DND-41 (cell line): Measurements from ENCODE around the gene MESD.

Experiments used
- ATAC-seq: fragments of 200-7000 bp; cut with Tn5 transposase; 3 replicates; pipeline ENCODE4 v1.9.1; 2021; ENCODE audit warnings: low read depth; ENCODE audit not compliant: insufficient read depth
- DNase-seq: peaks from one replicate; pipeline ENCODE4 v3.0.0-alpha.2; 2020
- H2AFZ ChIP-seq: 2 replicates; pipeline ENCODE4 v1.6.0; 2012; ENCODE audit warnings: low read depth, low read length
- H3K27ac ChIP-seq: 2 replicates; pipeline ENCODE4 v1.5.1; 2012; ENCODE audit warnings: low read length, inconsistent platforms
- H3K27me3 ChIP-seq: fragments of 200-600 bp; sonication (generic); 2 replicates; pipeline ENCODE4 v1.6.0; 2012; ENCODE audit warnings: low read length, mild to moderate bottlenecking, inconsistent platforms; ENCODE audit not compliant: insufficient read depth, poor library complexity
- H3K36me3 ChIP-seq: 2 replicates; pipeline ENCODE4 v1.5.1; 2012; ENCODE audit warnings: low read length, inconsistent platforms; ENCODE audit not compliant: insufficient read depth
- H3K4me1 ChIP-seq: 2 replicates; pipeline ENCODE4 v1.5.1; 2012; ENCODE audit warnings: mild to moderate bottlenecking, low read length; ENCODE audit not compliant: insufficient read depth
- H3K4me2 ChIP-seq: 2 replicates; pipeline ENCODE4 v1.6.0; 2012; ENCODE audit warnings: mild to moderate bottlenecking, moderate library complexity, low read length, inconsistent platforms; ENCODE audit not compliant: insufficient read depth
- H3K4me3 ChIP-seq, 2 experiments: fragments of 200-600 bp in 1 of 2; shearing (Covaris generic) in 1 of 2; 2 replicates each; pipeline ENCODE4 v1.5.1; 2012 to 2016; ENCODE audit warnings: inconsistent platforms in 2 of 2, low read length in 2 of 2, mild to moderate bottlenecking in 2 of 2, low read depth in 1 of 2, moderate library complexity in 1 of 2
- H3K79me2 ChIP-seq: 2 replicates; pipeline ENCODE4 v1.6.0; 2012; ENCODE audit warnings: low read length, inconsistent platforms; ENCODE audit not compliant: insufficient read depth
- H3K9ac ChIP-seq: 2 replicates; pipeline ENCODE4 v1.6.0; 2012; ENCODE audit warnings: low read depth, mild to moderate bottlenecking, inconsistent platforms, low read length, moderate library complexity
- H3K9me3 ChIP-seq: 2 replicates; pipeline ENCODE4 v1.5.1; 2012; ENCODE audit warnings: low read length, moderate library complexity, mild to moderate bottlenecking, inconsistent platforms; ENCODE audit not compliant: insufficient read depth, severe bottlenecking
- H4K20me1 ChIP-seq: 2 replicates; pipeline ENCODE4 v1.6.0; 2012; ENCODE audit warnings: low read length; ENCODE audit not compliant: insufficient read depth
- EZH2 ChIP-seq: IDR thresholded peaks from 3 replicates; pipeline ENCODE4 v1.6.1; 2012; ENCODE audit warnings: borderline replicate concordance, low read depth, mild to moderate bottlenecking, moderate library complexity, low read length, inconsistent platforms; ENCODE audit not compliant: severe bottlenecking
- TF ChIP-seq, protein P1 (sequence below): IDR thresholded peaks from 2 replicates; pipeline ENCODE4 v1.5.1; 2012; ENCODE audit warnings: borderline replicate concordance, low read length, moderate library complexity, mild to moderate bottlenecking; ENCODE audit not compliant: poor library complexity, severe bottlenecking; ENCODE audit errors: extremely low read depth

The MESD gene

DNA sequence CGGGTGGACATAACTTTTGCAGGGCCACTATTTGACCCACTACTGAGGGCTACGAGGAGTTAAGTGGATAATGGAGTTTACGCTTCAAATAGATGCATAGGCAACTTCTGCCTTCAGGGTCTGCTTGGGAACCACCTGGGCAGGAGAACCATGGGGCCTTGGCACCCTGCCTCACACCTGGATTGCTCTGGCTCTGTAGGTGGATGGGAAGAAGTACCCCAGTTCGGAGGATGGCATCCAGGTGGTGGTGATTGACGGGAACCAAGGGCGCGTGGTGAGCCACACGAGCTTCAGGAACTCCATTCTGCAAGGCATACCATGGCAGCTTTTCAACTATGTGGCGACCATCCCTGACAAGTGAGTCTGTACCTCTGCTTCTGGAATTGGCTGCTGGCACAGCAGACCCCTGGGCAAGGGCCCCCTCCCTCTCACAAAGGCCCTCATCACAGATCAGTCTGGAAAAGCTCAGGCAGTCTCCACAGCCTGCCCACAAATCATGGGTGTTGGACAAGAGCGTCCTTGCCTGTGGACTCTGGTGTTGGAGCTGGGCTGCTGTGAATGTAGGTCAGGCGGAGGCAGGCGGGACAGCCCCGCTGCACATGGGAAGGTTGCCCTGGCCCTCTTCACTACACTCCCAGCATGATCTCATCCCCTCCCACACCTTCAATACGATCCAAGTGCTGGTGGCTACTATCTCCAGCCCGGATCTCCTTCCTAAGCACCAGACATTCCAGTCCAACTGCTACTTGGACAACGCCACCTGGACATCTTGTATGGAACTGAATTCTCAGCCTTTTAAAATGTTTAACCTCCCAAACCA, 46.7 kb downstream of the MESD start:
- Histone ChIP-seq H4K20me1 (no peaks in the 10 kb centered on the region), H3K27ac (no peak overlapping the region), H3K27me3 (no peaks in the 10 kb centered on the region), H3K9ac (no peak overlapping the region), H3K36me3 (peaks cover 8% of the 10 kb centered on the region; the same call in 1 of the 2 replicates), H3K4me2 (no peak overlapping the region), H3K9me3 (no peaks in the 10 kb centered on the region), H2AFZ (no peak overlapping the region), H3K4me1 (no peaks in the 10 kb centered on the region), H3K4me3 (no peak overlapping the region), H3K79me2 (no peaks in the 10 kb centered on the region)
- no peak for DNase-seq
- TF ChIP-seq EZH2: no peak
- TF ChIP-seq, protein P1, sequence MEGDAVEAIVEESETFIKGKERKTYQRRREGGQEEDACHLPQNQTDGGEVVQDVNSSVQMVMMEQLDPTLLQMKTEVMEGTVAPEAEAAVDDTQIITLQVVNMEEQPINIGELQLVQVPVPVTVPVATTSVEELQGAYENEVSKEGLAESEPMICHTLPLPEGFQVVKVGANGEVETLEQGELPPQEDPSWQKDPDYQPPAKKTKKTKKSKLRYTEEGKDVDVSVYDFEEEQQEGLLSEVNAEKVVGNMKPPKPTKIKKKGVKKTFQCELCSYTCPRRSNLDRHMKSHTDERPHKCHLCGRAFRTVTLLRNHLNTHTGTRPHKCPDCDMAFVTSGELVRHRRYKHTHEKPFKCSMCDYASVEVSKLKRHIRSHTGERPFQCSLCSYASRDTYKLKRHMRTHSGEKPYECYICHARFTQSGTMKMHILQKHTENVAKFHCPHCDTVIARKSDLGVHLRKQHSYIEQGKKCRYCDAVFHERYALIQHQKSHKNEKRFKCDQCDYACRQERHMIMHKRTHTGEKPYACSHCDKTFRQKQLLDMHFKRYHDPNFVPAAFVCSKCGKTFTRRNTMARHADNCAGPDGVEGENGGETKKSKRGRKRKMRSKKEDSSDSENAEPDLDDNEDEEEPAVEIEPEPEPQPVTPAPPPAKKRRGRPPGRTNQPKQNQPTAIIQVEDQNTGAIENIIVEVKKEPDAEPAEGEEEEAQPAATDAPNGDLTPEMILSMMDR: no peak
- no peak for ATAC-seq

DNA sequence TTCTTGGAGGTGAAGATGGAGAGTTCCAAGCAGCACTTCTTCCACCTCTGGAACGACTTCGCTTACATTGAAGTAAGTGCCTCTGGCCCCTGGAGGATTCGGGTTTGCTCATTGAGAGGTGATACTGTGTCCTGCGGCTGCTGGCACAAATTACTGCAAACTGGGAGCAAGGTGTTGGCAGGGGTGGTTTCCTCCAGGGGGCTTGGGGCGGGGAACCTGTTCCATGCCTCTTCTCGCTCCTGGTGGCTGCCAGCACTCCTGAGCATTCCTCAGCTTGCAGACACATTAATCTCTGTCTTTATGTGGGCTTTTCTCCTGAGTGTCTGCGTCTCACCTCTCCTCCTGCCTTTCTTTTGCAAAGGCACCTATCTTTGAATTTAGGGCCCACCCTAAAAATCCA, 47.4 kb downstream of the MESD start:
- no peaks in the 10 kb centered on the region for H3K79me2 ChIP-seq
- H3K4me2 ChIP-seq: no peak overlapping the region
- H3K9ac ChIP-seq: no peak overlapping the region
- TF ChIP-seq, protein P1: no peak
- TF ChIP-seq EZH2: no peak
- H4K20me1 ChIP-seq: no peaks in the 10 kb centered on the region
- no peaks in the 10 kb centered on the region for H3K27me3 ChIP-seq
- no peak overlapping the region for H2AFZ ChIP-seq
- H3K4me1 ChIP-seq: no peaks in the 10 kb centered on the region
- ATAC-seq (no peak), DNase-seq (no peak)
- no peak overlapping the region for H3K4me3 ChIP-seq
- H3K27ac ChIP-seq: no peak overlapping the region
- H3K9me3 ChIP-seq: no peaks in the 10 kb centered on the region
- peaks cover 5% of the 10 kb centered on the region; the same call in 1 of the 2 replicates for H3K36me3 ChIP-seq

DNA sequence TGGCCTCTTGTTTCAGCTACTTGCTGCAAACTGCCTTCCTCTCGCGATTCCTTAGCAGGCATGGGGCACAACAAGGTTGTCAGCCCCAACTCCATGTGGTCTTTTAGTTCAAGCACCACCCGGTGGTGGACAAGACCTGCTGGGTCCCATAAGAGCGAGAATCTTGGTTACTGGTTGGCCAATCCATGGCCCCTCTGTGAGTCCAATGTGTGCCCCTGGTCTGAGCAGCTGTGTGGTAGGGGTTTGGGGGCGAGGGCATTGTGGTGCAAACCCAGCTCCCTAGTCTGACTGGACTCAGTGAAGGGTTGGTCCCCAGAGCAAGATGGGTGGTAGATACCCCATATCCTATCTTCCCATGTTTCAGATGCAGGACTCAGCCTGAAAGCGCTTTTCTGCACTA, 48.8 kb downstream of the MESD start:
- no peak for DNase-seq
- Histone ChIP-seq H3K9me3 (no peaks in the 10 kb centered on the region), H3K4me1 (no peaks in the 10 kb centered on the region), H3K27me3 (no peaks in the 10 kb centered on the region), H3K4me3 (no peak overlapping the region), H2AFZ (no peak overlapping the region), H3K9ac (no peak overlapping the region), H3K79me2 (no peaks in the 10 kb centered on the region), H3K4me2 (no peak overlapping the region), H3K36me3 (peaks cover 3% of the 10 kb centered on the region; the same call in 1 of the 2 replicates), H4K20me1 (no peaks in the 10 kb centered on the region), H3K27ac (no peak overlapping the region)
- ATAC-seq: no peak
- TF ChIP-seq EZH2: no peak
- TF ChIP-seq, protein P1: no peak
